Psoas muscle (tissue), 8 donors: Measurements from ENCODE around the gene GNA15. TPM values are rescaled to one million over a fixed set of nuclear protein-coding genes. Genes with fewer than 3 reads are reported as not detected.

Experiments used
- ATAC-seq, 4 donors: fragments of 200-7000 bp; cut with Tn5 transposase; one replicate each; pipeline ENCODE4 v1.9.1; 2020; ENCODE audit warnings: moderate library complexity in 3 of 4, mild to moderate bottlenecking in 2 of 4
- DNase-seq, 2 donors: peaks; one replicate each; pipeline ENCODE4 v3.0.0-alpha.2; 2020
- H3K27ac ChIP-seq: fragments of 200-600 bp; one replicate; pipeline ENCODE4 v1.8.0; 2022
- H3K27me3 ChIP-seq, 3 donors: fragments of 200-600 bp in 1 of 3; one replicate each; pipeline versions ENCODE4 v1.6.1 to v1.8.0; 2013 to 2022; ENCODE audit warnings: low read length in 2 of 3, mild to moderate bottlenecking in 2 of 3, moderate library complexity in 1 of 3; ENCODE audit not compliant: insufficient read depth in 3 of 3
- H3K36me3 ChIP-seq, 2 donors: fragments of 200-600 bp in 1 of 2; one replicate each; pipeline versions ENCODE4 v1.6.1 to v1.8.0; 2013 to 2022; ENCODE audit warnings: low read depth in 1 of 2, mild to moderate bottlenecking in 1 of 2, moderate library complexity in 1 of 2; ENCODE audit not compliant: insufficient read depth in 1 of 2
- H3K4me1 ChIP-seq: fragments of 200-600 bp; one replicate; pipeline ENCODE4 v1.8.0; 2022
- H3K4me3 ChIP-seq: fragments of 200-600 bp; one replicate; pipeline ENCODE4 v1.8.0; 2022; ENCODE audit warnings: mild to moderate bottlenecking
- H3K9me3 ChIP-seq: fragments of 200-600 bp; one replicate; pipeline ENCODE4 v1.8.0; 2022
- CTCF ChIP-seq: fragments of 200-600 bp; IDR thresholded peaks from one replicate; pipeline ENCODE4 v1.8.0; 2022; ENCODE audit warnings: antibody characterized with exemption
- WGBS, 3 donors: extraction: QIAGEN DNeasy Blood & Tissue Kit; methylation state at CpG; one replicate each; pipeline versions ENCODE4 v1.1.6 to v1.1.7; 2013; 5-methylcytosine and 5-hydroxymethylcytosine counted together
- intact Hi-C, 2 donors: fragments of 100-400 bp; cut with DNase I; formaldehyde crosslinking; loops; one replicate each; pipeline versions ENCODE4 v1.11.0 to v1.14.2; 2022
- polyA plus RNA-seq, 3 donors: library from polyadenylated mRNA; stranded (reverse); fragments of 200-250 nt; gene quantifications; one replicate each; pipeline ENCODE4 v1.2.3, GENCODE V29; 2013
- total RNA-seq, 4 donors: library from RNA; stranded (reverse); fragmentation: NEBNext Ultra II Directional in 2 of 4; extraction: Animal tissue kit (Norgen Biotek cat#: 25700) in 2 of 4; gene quantifications; one replicate each; pipeline versions ENCODE4 v1.2.1 to v1.2.4, GENCODE V29; 2021 to 2023
- donor health status: healthy with polysubstance abuse.
- donor health status: DM: no; HTN: no; CAD: no; lungs with moderate emphysema.
- donor health status: Bipolar disorder and iron deficiency.
- donor health status: healthy.
- donor health status: DM: yes; HTN: yes; CAD: no.
- donor health status: DM: no; HTN: no; CAD: no.
- donor health status: DM: no; HTN: no; CAD: no.
- donor health status: DM: yes; HTN: yes; CAD: no.

Gene GNA15
- total and polyA plus RNA-seq, 7 donors: 0.18 to 1.9 (median 0.91) TPM

GRCh38 chr19:3110126-3110825, 25.6 kb upstream of the GNA15 start:
- 90 to 93% (median 92%) methylated on average over 37 of the region's 37 CpGs for WGBS, 3 donors
- Histone ChIP-seq H3K36me3 (peaks cover 0 to 42% of the 10 kb centered on the region in 2 donors), H3K27ac (no peak overlapping the region), H3K4me1 (no peaks in the 10 kb centered on the region), H3K4me3 (no peak overlapping the region), H3K27me3 (no peaks in the 10 kb centered on the region), H3K9me3 (no peaks in the 10 kb centered on the region)
- TF ChIP-seq CTCF: no peak
- DNase-seq (no peak), ATAC-seq (no peak)
- intact Hi-C loops: loop anchor here in 1 of 2 donors (5.0 kb wide), 1 partner anchor 33 kb away; no protein-coding TSS in a partner anchor

DNA sequence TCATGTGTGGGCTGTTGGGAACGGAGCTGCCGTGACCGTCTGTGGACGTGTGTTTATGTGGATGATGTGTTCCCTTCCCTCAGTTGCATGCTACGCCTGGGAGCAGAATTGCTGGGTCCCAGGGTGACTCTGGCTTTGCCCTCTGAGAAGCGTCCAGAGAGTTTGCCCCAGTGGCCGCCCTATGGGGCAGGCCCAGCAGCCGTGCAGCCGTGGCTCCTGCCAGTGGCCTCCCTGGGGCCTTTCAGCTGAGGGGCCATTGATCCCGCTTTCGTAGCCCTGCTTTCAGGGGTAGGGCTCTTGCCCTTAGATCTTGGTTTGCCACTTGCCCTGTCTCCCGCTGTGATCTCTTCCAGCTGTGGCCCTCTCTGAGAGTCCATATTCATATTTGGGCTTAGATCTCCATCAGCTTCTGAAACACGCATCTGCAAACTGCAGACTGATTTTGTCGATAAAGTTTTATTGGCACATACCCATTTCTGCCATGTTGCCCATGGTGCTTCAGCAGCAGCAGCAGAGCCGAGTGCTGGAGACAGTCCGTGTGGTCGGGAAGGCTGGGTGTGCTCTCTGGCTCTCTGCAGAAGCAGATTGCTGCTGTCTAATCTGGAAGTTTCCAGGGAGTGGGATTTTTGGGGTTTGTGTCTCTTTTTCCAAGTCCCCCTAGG, 24.1 kb upstream of the GNA15 start:
- Histone ChIP-seq H3K4me1 (no peaks in the 10 kb centered on the region), H3K9me3 (no peaks in the 10 kb centered on the region), H3K27me3 (no peaks in the 10 kb centered on the region), H3K27ac (no peak overlapping the region), H3K36me3 (peaks cover 0 to 43% of the 10 kb centered on the region in 2 donors), H3K4me3 (no peak overlapping the region)
- DNase-seq (no peak), ATAC-seq (no peak)
- no peak for TF ChIP-seq CTCF
- WGBS, 3 donors: 95 to 96% (median 96%) methylated on average over 17 of the region's 17 CpGs
- intact Hi-C loops: loop anchor here in 1 of 2 donors (5.0 kb wide), 1 partner anchor 34 kb away; no protein-coding TSS in a partner anchor

GRCh38 chr19:3112375-3113099, 23.3 kb upstream of the GNA15 start:
- intact Hi-C loops: loop anchor here in 1 of 2 donors (5.0 kb wide), 1 partner anchor 35 kb away; no protein-coding TSS in a partner anchor
- H3K4me3 ChIP-seq: no peak overlapping the region
- no peaks in the 10 kb centered on the region for H3K9me3 ChIP-seq
- no peak overlapping the region for H3K27ac ChIP-seq
- ATAC-seq (no peak), DNase-seq (no peak)
- no peak for TF ChIP-seq CTCF
- no peaks in the 10 kb centered on the region for H3K27me3 ChIP-seq
- peaks cover 0 to 45% of the 10 kb centered on the region in 2 donors for H3K36me3 ChIP-seq
- H3K4me1 ChIP-seq: no peaks in the 10 kb centered on the region
- 84 to 85% (median 84%) methylated on average over 38 of the region's 38 CpGs for WGBS, 3 donors

GRCh38 chr19:3113100-3114017, 22.5 kb upstream of the GNA15 start:
- Histone ChIP-seq H3K4me1 (no peaks in the 10 kb centered on the region), H3K27me3 (no peaks in the 10 kb centered on the region), H3K9me3 (no peaks in the 10 kb centered on the region), H3K36me3 (peaks cover 0 to 53% of the 10 kb centered on the region in 2 donors), H3K27ac (no peak overlapping the region), H3K4me3 (no peak overlapping the region)
- no peak for ATAC-seq
- WGBS, 3 donors: 87 to 89% (median 88%) methylated on average over 53 to 59 of the region's 59 CpGs
- TF ChIP-seq CTCF: no peak
- no peak for DNase-seq
- intact Hi-C loops: loop anchor here in 1 of 2 donors (5.0 kb wide), 1 partner anchor 36 kb away; no protein-coding TSS in a partner anchor
